HCT116 (cell line): ENCODE results near the gene RAET1G. TPM values are rescaled to one million over a fixed set of nuclear protein-coding genes. Genes with fewer than 3 reads are reported as not detected.

ENCODE experiments used
- ATAC-seq: fragments of 200-7000 bp; cut with Tn5 transposase; 2 replicates; pipeline ENCODE4 v1.9.1; 2020; ENCODE audit warnings: mild to moderate bottlenecking, moderate library complexity
- BruUV-seq: library from RNA; stranded (reverse); fragments of 400-500 nt; replicated peaks from 2 replicates; lab custom pipeline; 2021; lab: Mats Ljungman, UMichigan
- CTCF ChIA-PET: fragments of 300-600 bp; sonication (Branson Sonifier 250); formaldehyde crosslinking; loops from one replicate; lab custom pipeline; 2021; ENCODE audit warnings: antibody characterized with exemption; lab: Charles Lee
- POLR2A ChIA-PET: fragments of 300-600, 350-600 bp; sonication (Branson Sonifier 250); formaldehyde crosslinking; loops from one replicate; lab custom pipeline; 2021; ENCODE audit warnings: antibody characterized with exemption; lab: Charles Lee
- RAD21 ChIA-PET, 2 experiments: fragments of 300-600 bp; sonication (Branson Sonifier 250); formaldehyde crosslinking; loops; one replicate each; lab custom pipeline; 2023; ENCODE audit warnings: low total read pairs in 2 of 2; ENCODE audit not compliant: uncharacterized antibody in 2 of 2, unreplicated experiment in 2 of 2, low non-redundant PET in 1 of 2; lab: Charles Lee
- DNase-seq: peaks from one replicate; pipeline ENCODE4 v3.0.0-alpha.2; 2010; ENCODE audit warnings: low read depth, low spot score
- H2AFZ ChIP-seq: fragments of 200-600 bp; shearing (Covaris generic), sonication (generic); 2 replicates; pipeline ENCODE4 v1.6.1; 2017; ENCODE audit warnings: low read depth, mixed run types, mixed read lengths, antibody characterized with exemption, low read length; ENCODE audit not compliant: poor library complexity, severe bottlenecking
- H3K27ac ChIP-seq: 2 replicates; pipeline ENCODE4 v1.5.1; 2012; ENCODE audit warnings: low read depth, low read length
- H3K27me3 ChIP-seq: fragments of 200-600 bp; sonication (generic); 2 replicates; pipeline ENCODE4 v1.6.1; 2016; ENCODE audit warnings: mixed run types, low read length, mixed read lengths; ENCODE audit not compliant: insufficient read depth
- H3K36me3 ChIP-seq, 2 experiments: fragments of 200-500 bp in 1 of 2; fragments of 200-600 bp in 1 of 2; sonication (Bioruptor generic) in 1 of 2; sonication (generic) in 1 of 2; 2 replicates each; pipeline versions ENCODE4 v1.5.1 to v1.6.1; 2014 to 2016; ENCODE audit warnings: low read length in 2 of 2, inconsistent platforms in 1 of 2, mixed read lengths in 1 of 2, mixed run types in 1 of 2; ENCODE audit not compliant: insufficient read depth in 2 of 2, control insufficient read depth in 1 of 2
- H3K4me1 ChIP-seq, 2 experiments: fragments of 200-600 bp in 1 of 2; sonication (generic) in 1 of 2; 2 replicates each; pipeline versions ENCODE4 v1.5.1 to v1.6.1; 2012 to 2017; ENCODE audit warnings: low read length in 2 of 2, inconsistent platforms in 1 of 2, mild to moderate bottlenecking in 1 of 2, mixed read lengths in 1 of 2, mixed run types in 1 of 2, moderate library complexity in 1 of 2; ENCODE audit not compliant: insufficient read depth in 2 of 2, control insufficient read depth in 1 of 2
- H3K4me2 ChIP-seq: fragments of 200-600 bp; sonication (generic); 2 replicates; pipeline ENCODE4 v1.6.1; 2017; ENCODE audit warnings: mixed run types, low read length, mixed read lengths
- H3K4me3 ChIP-seq, 2 experiments: fragments of 200-600 bp in 1 of 2; sonication (generic) in 1 of 2; replicated peaks in 1 of 2; 2 replicates each; pipeline ENCODE4 v1.5.1; 2011 to 2016; ENCODE audit warnings: low read length in 2 of 2, control low read depth in 1 of 2, low read depth in 1 of 2, mild to moderate bottlenecking in 1 of 2, mixed read lengths in 1 of 2, mixed run types in 1 of 2
- H3K79me2 ChIP-seq: fragments of 200-600 bp; sonication (generic); 2 replicates; pipeline ENCODE4 v1.6.1; 2017; ENCODE audit warnings: mild to moderate bottlenecking, mixed run types, low read length, moderate library complexity, mixed read lengths; ENCODE audit not compliant: insufficient read depth
- H3K9ac ChIP-seq: fragments of 200-600 bp; sonication (generic); 2 replicates; pipeline ENCODE4 v1.6.1; 2016; ENCODE audit warnings: low read length, mixed read lengths
- H3K9me2 ChIP-seq: fragments of 200-600 bp; sonication (generic), shearing (Covaris generic); 2 replicates; pipeline ENCODE4 v1.6.1; 2017; ENCODE audit warnings: mixed run types, mild to moderate bottlenecking, moderate library complexity; ENCODE audit not compliant: insufficient read depth
- H3K9me3 ChIP-seq, 2 experiments: fragments of 200-500 bp in 1 of 2; fragments of 200-600 bp in 1 of 2; sonication (Bioruptor generic) in 1 of 2; sonication (generic) in 1 of 2; 2 replicates each; pipeline ENCODE4 v1.6.1; 2014 to 2017; ENCODE audit warnings: low read length in 2 of 2, mixed read lengths in 2 of 2, inconsistent platforms in 1 of 2, low read depth in 1 of 2, mild to moderate bottlenecking in 1 of 2, mixed run types in 1 of 2, moderate library complexity in 1 of 2; ENCODE audit not compliant: control insufficient read depth in 1 of 2, insufficient read depth in 1 of 2
- H4K20me1 ChIP-seq: fragments of 200-600 bp; sonication (generic), shearing (Covaris generic); 2 replicates; pipeline ENCODE4 v1.6.1; 2017; ENCODE audit warnings: mixed run types, mild to moderate bottlenecking, moderate library complexity; ENCODE audit not compliant: insufficient read depth
- EGR1 ChIP-seq: IDR thresholded peaks from 2 replicates; pipeline ENCODE4 v1.6.1; 2012; ENCODE audit warnings: low read depth
- ELF1 ChIP-seq: IDR thresholded peaks from 2 replicates; pipeline ENCODE4 v1.6.1; 2012; ENCODE audit warnings: low read depth, borderline replicate concordance
- EZH2 ChIP-seq: fragments of 200-600 bp; sonication (generic); IDR thresholded peaks from 2 replicates; pipeline ENCODE4 v1.6.1; 2017; ENCODE audit warnings: antibody characterized with exemption, mixed run types
- FOSL1 ChIP-seq: IDR thresholded peaks from 2 replicates; pipeline ENCODE4 v1.6.1; 2012; ENCODE audit warnings: low read depth
- JUND ChIP-seq: IDR thresholded peaks from 2 replicates; pipeline ENCODE4 v1.6.1; 2012
- RAD21 ChIP-seq: IDR thresholded peaks from 2 replicates; pipeline ENCODE4 v1.6.1; 2012; ENCODE audit warnings: low read depth, mild to moderate bottlenecking
- TCF7L2 ChIP-seq: IDR thresholded peaks from 2 replicates; pipeline ENCODE4 v1.7.0; 2011; ENCODE audit warnings: borderline replicate concordance, inconsistent platforms; ENCODE audit not compliant: insufficient read depth, insufficient read length; ENCODE audit errors: extremely low read depth
- YY1 ChIP-seq: IDR thresholded peaks from 2 replicates; pipeline ENCODE4 v1.6.1; 2011; ENCODE audit warnings: low read length, low read depth, moderate library complexity, mild to moderate bottlenecking; ENCODE audit not compliant: insufficient replicate concordance; ENCODE audit errors: extremely low read depth
- ZFX ChIP-seq: fragments of 450-650 bp; IDR thresholded peaks from 2 replicates; pipeline ENCODE4 v1.6.1; 2017
- intact Hi-C: fragments of 100-400 bp; cut with micrococcal nuclease; formaldehyde crosslinking; loops from 2 replicates; pipeline ENCODE4 v1.10.0; 2022
- total RNA-seq: library from RNA; stranded (reverse); gene quantifications from one replicate; pipeline ENCODE4 v1.2.1, GENCODE V29; 2021; ENCODE audit not compliant: unreplicated experiment
- TF ChIP-seq, protein P1 (sequence below): IDR thresholded peaks from 2 replicates; pipeline ENCODE4 v1.6.1; 2011; ENCODE audit warnings: mild to moderate bottlenecking, low read length, moderate library complexity; ENCODE audit not compliant: insufficient replicate concordance; ENCODE audit errors: extremely low read depth
- TF ChIP-seq, protein P2 (sequence below): IDR thresholded peaks from 2 replicates; pipeline ENCODE4 v1.6.1; 2012
- TF ChIP-seq, protein P3 (sequence below), 3 experiments: fragments of 200-600 bp in 1 of 3; sonication (generic) in 1 of 3; IDR thresholded peaks in 2 of 3; conservative IDR thresholded peaks in 1 of 3; 2 replicates each; pipeline ENCODE4 v1.5.1; 2012 to 2017; ENCODE audit warnings: low read depth in 2 of 3, low read length in 2 of 3, antibody characterized with exemption in 1 of 3, borderline replicate concordance in 1 of 3, control low read depth in 1 of 3, mild to moderate bottlenecking in 1 of 3, mixed read lengths in 1 of 3, mixed run types in 1 of 3, moderate library complexity in 1 of 3; ENCODE audit not compliant: insufficient read depth in 1 of 3
- TF ChIP-seq, protein P4 (sequence below): IDR thresholded peaks from 2 replicates; pipeline ENCODE4 v1.6.1; 2012

RAET1G gene
- total RNA-seq, 1 experiment from 2014 or later = 0.37 TPM

DNA sequence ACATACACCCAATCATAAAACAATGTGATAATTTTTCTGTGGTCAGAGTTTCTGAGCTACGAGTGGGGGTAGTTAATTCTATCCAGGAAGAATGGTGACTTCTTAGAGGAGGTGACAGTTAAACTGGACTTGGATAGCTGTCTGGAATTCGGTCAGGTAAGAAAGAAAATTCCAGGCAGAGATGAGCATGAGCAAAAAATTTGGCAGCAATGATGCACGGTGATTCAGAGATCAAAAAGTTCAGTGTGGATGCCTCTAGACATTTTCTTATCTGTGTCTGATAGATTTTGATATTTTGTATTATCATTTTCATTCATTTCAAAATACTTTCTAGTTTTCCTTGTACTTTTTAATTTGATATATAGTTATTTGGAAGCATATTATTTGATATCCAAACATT, 37.0 kb downstream of the RAET1G start (continued):
- TF ChIP-seq, protein P1, sequence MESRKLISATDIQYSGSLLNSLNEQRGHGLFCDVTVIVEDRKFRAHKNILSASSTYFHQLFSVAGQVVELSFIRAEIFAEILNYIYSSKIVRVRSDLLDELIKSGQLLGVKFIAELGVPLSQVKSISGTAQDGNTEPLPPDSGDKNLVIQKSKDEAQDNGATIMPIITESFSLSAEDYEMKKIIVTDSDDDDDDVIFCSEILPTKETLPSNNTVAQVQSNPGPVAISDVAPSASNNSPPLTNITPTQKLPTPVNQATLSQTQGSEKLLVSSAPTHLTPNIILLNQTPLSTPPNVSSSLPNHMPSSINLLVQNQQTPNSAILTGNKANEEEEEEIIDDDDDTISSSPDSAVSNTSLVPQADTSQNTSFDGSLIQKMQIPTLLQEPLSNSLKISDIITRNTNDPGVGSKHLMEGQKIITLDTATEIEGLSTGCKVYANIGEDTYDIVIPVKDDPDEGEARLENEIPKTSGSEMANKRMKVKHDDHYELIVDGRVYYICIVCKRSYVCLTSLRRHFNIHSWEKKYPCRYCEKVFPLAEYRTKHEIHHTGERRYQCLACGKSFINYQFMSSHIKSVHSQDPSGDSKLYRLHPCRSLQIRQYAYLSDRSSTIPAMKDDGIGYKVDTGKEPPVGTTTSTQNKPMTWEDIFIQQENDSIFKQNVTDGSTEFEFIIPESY = no peak
- TF ChIP-seq EGR1 (no peak), ZFX (no peak)

DNA sequence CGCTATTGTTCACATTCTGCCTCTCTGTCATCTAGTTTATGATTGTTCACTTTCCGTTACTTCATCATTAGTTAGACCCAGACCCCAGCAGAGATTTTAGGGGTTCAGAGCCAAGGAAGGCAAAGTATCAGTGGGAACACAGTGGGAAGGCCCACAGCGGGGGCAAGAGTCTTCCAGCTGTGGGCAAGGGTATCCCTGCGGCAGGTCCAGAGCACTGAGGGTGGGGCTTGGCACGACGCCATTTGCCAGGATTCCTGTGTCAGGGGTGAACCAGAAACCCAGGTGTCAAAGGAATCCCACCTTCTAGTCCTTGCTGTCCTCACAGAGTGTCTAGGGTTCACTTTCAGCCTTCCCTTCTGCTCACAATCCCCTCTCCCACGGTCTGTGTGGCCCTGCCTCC, 38.3 kb downstream of the RAET1G start:
- POLR2A ChIA-PET = no interaction called here

DNA sequence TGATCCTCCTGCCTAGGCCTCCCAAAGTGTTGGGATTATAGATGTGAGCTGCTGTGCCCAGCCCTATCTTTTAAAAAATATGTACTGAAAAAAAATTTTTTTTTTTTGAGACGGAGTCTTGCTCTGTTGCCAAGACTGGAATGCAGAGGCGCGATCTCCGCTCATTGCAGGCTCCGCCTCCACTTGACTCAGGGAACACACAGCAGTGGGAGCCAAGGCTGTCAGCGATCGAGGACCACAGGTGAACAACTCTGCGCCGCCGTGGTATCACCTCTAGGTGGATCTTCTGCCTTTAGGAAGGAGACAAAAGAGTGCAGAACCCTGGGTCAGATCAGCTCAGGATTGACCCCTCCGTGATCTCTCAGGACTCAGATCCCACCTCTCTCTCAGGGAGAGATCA, 38.7 kb downstream of the RAET1G start:
- intact Hi-C loops = no loop called here
- ChIA-PET CTCF (no interaction called here), POLR2A (no interaction called here), RAD21 (no interaction called here)
- no peak overlapping the region for H2AFZ ChIP-seq
- H3K36me3 ChIP-seq = no peaks in the 10 kb centered on the region
- H4K20me1 ChIP-seq = no peaks in the 10 kb centered on the region
- DNase-seq (no peak), ATAC-seq (peak; percentile 75)
- BruUV-seq = no TSS peak
- H3K4me2 ChIP-seq = no peak overlapping the region
- H3K4me1 ChIP-seq = peaks cover 4 to 19% of the 10 kb centered on the region in 2 experiments; a peak in 3 of 4 replicates
- H3K9me2 ChIP-seq = no peaks in the 10 kb centered on the region
- H3K27me3 ChIP-seq = no peaks in the 10 kb centered on the region
- no peak overlapping the region for H3K9ac ChIP-seq
- no peaks in the 10 kb centered on the region for H3K9me3 ChIP-seq
- no peak overlapping the region for H3K27ac ChIP-seq
- no peak overlapping the region for H3K4me3 ChIP-seq
- no peaks in the 10 kb centered on the region for H3K79me2 ChIP-seq
- no peak for TF ChIP-seq JUND
- TF ChIP-seq, protein P2, sequence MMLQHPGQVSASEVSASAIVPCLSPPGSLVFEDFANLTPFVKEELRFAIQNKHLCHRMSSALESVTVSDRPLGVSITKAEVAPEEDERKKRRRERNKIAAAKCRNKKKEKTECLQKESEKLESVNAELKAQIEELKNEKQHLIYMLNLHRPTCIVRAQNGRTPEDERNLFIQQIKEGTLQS = no peak
- no peak for TF ChIP-seq ELF1
- no peak for TF ChIP-seq EZH2
- TF ChIP-seq, protein P1 = no peak
- TF ChIP-seq ZFX = no peak
- TF ChIP-seq YY1 = no peak
- TF ChIP-seq, protein P3, sequence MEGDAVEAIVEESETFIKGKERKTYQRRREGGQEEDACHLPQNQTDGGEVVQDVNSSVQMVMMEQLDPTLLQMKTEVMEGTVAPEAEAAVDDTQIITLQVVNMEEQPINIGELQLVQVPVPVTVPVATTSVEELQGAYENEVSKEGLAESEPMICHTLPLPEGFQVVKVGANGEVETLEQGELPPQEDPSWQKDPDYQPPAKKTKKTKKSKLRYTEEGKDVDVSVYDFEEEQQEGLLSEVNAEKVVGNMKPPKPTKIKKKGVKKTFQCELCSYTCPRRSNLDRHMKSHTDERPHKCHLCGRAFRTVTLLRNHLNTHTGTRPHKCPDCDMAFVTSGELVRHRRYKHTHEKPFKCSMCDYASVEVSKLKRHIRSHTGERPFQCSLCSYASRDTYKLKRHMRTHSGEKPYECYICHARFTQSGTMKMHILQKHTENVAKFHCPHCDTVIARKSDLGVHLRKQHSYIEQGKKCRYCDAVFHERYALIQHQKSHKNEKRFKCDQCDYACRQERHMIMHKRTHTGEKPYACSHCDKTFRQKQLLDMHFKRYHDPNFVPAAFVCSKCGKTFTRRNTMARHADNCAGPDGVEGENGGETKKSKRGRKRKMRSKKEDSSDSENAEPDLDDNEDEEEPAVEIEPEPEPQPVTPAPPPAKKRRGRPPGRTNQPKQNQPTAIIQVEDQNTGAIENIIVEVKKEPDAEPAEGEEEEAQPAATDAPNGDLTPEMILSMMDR (IDR thresholded peaks at IDR 0.05 in 2 of 3, conservative IDR thresholded peaks at IDR 0.05 in 1 of 3; ENCODE audit: borderline replicate concordance in 1 of 3, insufficient read depth in 1 of 3, low read depth in 2 of 3, low read length in 2 of 3) = peak in 2 of 3 experiments; percentile 11 to 21; a peak in 1 of 6 replicates

More for the DNA sequence above, 38.3 kb downstream of the RAET1G start:
- BruUV-seq = no TSS peak
- H3K36me3 ChIP-seq = no peaks in the 10 kb centered on the region
- H3K9me3 ChIP-seq = no peaks in the 10 kb centered on the region
- no peaks in the 10 kb centered on the region for H3K9me2 ChIP-seq
- no peak overlapping the region for H3K27ac ChIP-seq
- no peak overlapping the region for H3K4me2 ChIP-seq
- no peak for DNase-seq
- no peaks in the 10 kb centered on the region for H3K27me3 ChIP-seq
- no peak for ATAC-seq
- intact Hi-C loops = no loop called here
- CTCF ChIA-PET = no interaction called here
- RAD21 ChIA-PET = no interaction called here
- no peak overlapping the region for H2AFZ ChIP-seq
- no peak overlapping the region for H3K4me3 ChIP-seq
- peaks cover 4 to 19% of the 10 kb centered on the region in 2 experiments; a peak in 3 of 4 replicates for H3K4me1 ChIP-seq
- no peaks in the 10 kb centered on the region for H3K79me2 ChIP-seq
- no peak for TF ChIP-seq TCF7L2
- TF ChIP-seq RAD21 = peak; percentile 2; the same call in 1 of the 2 replicates
- TF ChIP-seq ZFX = no peak
- TF ChIP-seq, protein P4, sequence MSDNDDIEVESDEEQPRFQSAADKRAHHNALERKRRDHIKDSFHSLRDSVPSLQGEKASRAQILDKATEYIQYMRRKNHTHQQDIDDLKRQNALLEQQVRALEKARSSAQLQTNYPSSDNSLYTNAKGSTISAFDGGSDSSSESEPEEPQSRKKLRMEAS = no peak
- no peak for TF ChIP-seq FOSL1
- no peak overlapping the region for H3K9ac ChIP-seq
- no peaks in the 10 kb centered on the region for H4K20me1 ChIP-seq
